ENCODE results near the gene COG6.

DNA sequence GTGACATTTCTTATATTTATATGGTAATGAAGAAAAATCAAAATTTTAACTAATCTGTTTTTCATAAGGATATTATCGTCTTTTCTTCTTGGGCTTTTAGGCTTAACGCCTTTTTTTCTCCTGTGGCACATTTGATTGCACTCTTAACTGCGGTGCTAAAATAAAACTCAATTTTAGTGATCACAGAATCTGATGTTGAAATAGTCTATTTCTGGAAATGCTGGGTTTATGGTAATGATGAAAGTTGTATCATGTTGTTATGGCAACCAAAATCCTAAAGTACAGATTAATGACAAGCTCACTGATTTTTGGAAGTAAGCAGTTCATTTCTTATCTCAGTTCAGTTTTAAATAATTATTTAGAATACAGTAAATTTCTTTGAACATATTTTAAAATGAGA, 85.3 kb downstream of the COG6 start:
- TF ChIP-seq, protein P1, sequence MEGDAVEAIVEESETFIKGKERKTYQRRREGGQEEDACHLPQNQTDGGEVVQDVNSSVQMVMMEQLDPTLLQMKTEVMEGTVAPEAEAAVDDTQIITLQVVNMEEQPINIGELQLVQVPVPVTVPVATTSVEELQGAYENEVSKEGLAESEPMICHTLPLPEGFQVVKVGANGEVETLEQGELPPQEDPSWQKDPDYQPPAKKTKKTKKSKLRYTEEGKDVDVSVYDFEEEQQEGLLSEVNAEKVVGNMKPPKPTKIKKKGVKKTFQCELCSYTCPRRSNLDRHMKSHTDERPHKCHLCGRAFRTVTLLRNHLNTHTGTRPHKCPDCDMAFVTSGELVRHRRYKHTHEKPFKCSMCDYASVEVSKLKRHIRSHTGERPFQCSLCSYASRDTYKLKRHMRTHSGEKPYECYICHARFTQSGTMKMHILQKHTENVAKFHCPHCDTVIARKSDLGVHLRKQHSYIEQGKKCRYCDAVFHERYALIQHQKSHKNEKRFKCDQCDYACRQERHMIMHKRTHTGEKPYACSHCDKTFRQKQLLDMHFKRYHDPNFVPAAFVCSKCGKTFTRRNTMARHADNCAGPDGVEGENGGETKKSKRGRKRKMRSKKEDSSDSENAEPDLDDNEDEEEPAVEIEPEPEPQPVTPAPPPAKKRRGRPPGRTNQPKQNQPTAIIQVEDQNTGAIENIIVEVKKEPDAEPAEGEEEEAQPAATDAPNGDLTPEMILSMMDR (IDR thresholded peaks at IDR 0.05; ENCODE audit: insufficient read depth, low read depth, low read length): no peak
- no peak for TF ChIP-seq EZH2 (IDR thresholded peaks at IDR 0.05; ENCODE audit: insufficient read depth, low read length)

Measured in astrocyte (in vitro differentiated cells and primary cell).